D721Med (cell line): Measurements from ENCODE around the gene ESRRB.

ENCODE experiments used
- DNase-seq: peaks from one replicate; pipeline ENCODE4 v3.0.0; 2011; ENCODE audit warnings: low spot score; ENCODE audit not compliant: insufficient read length
- FAIRE-seq: peaks from 2 replicates; lab custom pipeline; 2011; peaks lifted over from hg19 to GRCh38; lab: Jason Lieb, UNC
- TF ChIP-seq, protein P1 (sequence below): IDR thresholded peaks from 2 replicates; pipeline ENCODE4 v1.5.1; 2012; ENCODE audit warnings: mild to moderate bottlenecking, control low read depth; ENCODE audit not compliant: insufficient read depth; ENCODE audit errors: missing control alignments

The ESRRB gene

DNA sequence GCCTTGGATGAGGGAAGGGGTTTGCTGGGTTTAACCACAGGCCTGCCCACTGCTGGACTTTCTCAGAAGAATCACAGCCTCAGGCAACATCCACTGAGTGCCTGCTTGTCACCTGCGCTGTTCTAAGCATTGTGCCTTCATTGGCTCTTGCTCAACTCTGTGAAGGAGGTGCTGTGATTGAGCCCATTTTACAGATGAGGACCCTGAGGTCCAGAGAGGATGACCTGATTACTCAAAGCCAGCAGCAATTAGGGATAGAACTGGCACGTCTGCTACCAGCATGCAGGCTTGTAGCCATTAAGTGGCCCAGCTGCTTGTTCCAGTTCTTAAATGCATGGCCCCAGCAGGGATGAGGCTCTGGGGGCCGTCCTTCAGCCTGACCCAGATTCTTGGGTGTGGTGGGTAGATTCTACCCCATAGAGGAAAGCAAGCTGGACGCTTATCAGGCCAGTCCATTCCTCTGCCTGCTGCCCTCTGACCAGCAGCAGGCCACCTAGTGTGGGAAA is 54.6 kb downstream of the ESRRB start:
- TF ChIP-seq, protein P1, sequence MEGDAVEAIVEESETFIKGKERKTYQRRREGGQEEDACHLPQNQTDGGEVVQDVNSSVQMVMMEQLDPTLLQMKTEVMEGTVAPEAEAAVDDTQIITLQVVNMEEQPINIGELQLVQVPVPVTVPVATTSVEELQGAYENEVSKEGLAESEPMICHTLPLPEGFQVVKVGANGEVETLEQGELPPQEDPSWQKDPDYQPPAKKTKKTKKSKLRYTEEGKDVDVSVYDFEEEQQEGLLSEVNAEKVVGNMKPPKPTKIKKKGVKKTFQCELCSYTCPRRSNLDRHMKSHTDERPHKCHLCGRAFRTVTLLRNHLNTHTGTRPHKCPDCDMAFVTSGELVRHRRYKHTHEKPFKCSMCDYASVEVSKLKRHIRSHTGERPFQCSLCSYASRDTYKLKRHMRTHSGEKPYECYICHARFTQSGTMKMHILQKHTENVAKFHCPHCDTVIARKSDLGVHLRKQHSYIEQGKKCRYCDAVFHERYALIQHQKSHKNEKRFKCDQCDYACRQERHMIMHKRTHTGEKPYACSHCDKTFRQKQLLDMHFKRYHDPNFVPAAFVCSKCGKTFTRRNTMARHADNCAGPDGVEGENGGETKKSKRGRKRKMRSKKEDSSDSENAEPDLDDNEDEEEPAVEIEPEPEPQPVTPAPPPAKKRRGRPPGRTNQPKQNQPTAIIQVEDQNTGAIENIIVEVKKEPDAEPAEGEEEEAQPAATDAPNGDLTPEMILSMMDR: no peak
- no peak for FAIRE-seq
- DNase-seq: no peak

DNA sequence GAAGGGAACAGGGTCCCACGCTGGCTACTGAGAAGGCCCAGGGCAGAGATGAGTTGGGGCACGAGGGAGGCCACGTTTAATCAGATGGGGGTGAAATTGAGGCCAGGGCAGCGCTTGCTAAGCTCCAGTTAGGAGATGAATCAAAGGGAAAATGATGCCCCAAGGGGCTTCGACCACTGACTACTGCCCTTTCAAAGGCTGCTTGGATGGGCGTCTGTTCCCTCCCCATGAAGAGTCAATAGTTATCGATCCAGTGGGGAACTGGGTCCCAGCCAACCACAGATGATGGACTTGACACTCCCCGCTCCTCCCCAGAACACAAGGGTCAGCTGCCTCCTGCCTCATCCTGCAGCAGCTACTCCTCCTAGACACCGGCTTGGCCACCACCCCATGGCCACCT is 55.6 kb downstream of the ESRRB start:
- TF ChIP-seq, protein P1: no peak
- no peak for FAIRE-seq
- DNase-seq: no peak

DNA sequence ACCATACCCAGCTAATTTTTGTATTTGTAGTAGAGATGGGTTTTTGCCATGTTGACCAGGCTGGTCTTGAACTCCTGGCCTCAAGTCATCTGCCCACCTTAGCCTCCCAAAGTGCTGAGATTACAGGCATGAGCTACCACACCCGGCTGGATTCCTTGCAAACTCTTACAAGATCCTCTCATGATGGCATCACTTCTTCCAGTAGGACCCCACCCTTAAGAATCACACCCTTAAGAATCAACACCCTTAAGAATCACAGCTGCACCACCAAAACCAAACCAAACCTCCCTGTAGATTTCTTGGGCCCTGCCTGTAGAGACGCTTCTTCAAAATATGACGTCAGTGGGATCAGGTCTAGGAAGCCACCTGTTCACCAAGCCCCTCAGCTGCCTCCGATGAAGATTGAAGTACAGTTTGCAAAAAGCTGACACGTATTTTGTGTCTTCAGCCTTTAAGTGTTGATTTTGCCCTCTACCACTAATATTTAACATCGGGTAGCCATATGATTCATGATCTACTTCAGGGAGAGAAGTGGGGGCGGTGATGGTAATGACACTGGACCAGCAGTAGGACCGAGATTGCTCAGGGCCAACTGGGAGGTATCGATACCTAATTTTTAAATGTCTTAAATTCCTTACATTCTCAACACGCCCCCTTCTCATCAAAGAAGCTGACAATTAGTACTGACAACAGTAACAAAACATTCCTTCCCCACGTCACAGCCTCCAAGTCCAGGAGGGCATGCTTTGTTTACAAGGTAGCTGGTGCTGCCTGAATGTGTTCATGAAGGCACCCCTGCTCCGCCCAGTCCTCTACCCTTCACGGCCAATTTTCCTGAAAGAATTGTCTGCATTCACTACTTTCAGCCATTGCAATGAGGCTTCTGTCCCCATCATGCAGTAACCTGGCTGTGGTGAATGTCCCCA is 57.2 kb downstream of the ESRRB start:
- FAIRE-seq: no peak
- DNase-seq: no peak
- TF ChIP-seq, protein P1: no peak

DNA sequence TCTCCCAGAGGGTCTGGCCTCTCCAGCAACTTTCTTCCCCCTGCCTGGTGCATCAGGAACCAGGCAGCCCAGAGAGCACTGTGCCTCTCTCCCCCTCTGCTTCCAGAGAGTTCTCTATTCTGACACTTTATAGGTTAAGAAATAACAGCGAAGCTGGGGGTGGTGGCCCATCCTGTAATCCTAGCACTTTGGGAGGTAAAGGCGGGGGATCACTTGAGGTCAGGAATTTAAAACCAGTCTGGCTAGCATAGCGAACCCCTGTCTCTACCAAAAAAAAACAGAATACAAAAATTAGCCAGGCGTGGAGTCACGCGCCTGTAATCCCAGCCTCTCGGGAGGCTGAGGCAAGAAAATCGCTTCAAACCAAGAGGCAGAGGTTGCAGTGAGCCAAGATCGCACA is 58.3 kb downstream of the ESRRB start:
- TF ChIP-seq, protein P1: no peak
- no peak for DNase-seq
- FAIRE-seq: no peak

DNA sequence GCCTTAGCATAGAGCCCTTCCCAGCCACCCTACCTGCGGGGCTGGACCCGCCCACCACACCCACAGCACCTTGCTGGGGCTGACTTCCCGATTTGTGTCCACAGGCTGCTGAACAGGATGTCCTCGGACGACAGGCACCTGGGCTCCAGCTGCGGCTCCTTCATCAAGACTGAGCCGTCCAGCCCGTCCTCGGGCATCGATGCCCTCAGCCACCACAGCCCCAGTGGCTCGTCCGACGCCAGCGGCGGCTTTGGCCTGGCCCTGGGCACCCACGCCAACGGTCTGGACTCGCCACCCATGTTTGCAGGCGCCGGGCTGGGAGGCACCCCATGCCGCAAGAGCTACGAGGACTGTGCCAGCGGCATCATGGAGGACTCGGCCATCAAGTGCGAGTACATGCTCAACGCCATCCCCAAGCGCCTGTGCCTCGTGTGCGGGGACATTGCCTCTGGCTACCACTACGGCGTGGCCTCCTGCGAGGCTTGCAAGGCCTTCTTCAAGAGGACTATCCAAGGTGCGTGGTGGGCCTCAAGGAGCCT is 63.4 kb downstream of the ESRRB start:
- TF ChIP-seq, protein P1: no peak
- no peak for DNase-seq
- no peak for FAIRE-seq

DNA sequence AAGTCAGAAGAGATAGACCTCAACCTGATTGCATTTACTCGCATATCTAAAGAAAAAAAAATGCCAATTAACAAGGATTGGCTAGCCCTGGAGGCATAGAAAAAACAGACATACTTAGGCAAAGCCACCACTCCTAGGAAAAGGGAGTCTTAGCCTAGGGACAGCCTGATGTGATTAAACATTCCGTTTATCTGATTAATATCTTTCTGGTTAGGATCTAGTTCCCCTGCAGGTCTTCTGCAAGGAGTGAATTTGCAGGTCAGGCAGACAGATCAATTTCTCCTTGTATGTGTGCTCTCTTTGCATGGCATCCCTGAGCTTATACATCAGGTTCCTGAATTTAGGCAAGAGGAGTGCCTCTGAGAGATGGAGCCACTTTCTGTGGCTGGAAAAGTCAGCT is 70.5 kb downstream of the ESRRB start:
- no peak for FAIRE-seq
- TF ChIP-seq, protein P1: no peak

More for the DNA sequence above, 70.5 kb downstream of the ESRRB start:
- DNase-seq: no peak
